ENCODE results near the gene SEPHS1. TPM values are rescaled to one million over a fixed set of nuclear protein-coding genes. Genes with fewer than 3 reads are reported as not detected.

The SEPHS1 gene
- total and polyA plus RNA-seq, 2 of the 8 experiments (the other 6 are each of a cell fraction or from before 2014, with no cell fraction given) = 270 to 683 TPM

GRCh38 chr10:13294784-13295183 lies 53.3 kb downstream of the SEPHS1 start:
- H2BK12ac ChIP-seq (ENCODE audit: low read depth, low read length) = no peak overlapping the region
- H3K36me3 ChIP-seq (ENCODE audit: control insufficient read depth in 2 of 4, insufficient read depth in 4 of 4, low read length in 3 of 4) = peaks cover 0 to 9% (median 1%) of the 10 kb centered on the region in 4 experiments; a peak in 2 of 8 replicates
- no peak overlapping the region for H3K9ac ChIP-seq (replicated peaks in 1 of 4; ENCODE audit: extremely low read depth in 1 of 4, low read depth in 3 of 4, low read length in 3 of 4)
- H3K4ac ChIP-seq (replicated peaks; ENCODE audit: insufficient read length, low read depth, low read length) = no peak overlapping the region
- CTCF ChIA-PET (ENCODE audit: partially characterized antibody) = interaction anchor here (1.1 kb wide), 1 partner anchor 32 kb away, joined by 3 read pairs; no protein-coding TSS in a partner anchor
- H2BK120ac ChIP-seq (replicated peaks; ENCODE audit: low read depth, low read length) = no peak overlapping the region
- no peaks in the 10 kb centered on the region for H3K27me3 ChIP-seq (replicated peaks in 1 of 4; ENCODE audit: control insufficient read depth in 3 of 4, extremely low read depth in 1 of 4, insufficient read depth in 3 of 4, low read length in 3 of 4)
- 98% methylated on average over 2 of the region's 2 CpGs; no CpG with 5 or more reads in 1 of the 2 experiments for WGBS, 2 experiments (ENCODE audit: extremely low coverage in 1 of 2, insufficient coverage in 1 of 2, insufficient read length in 1 of 2, insufficient replicate concordance in 2 of 2, low coverage in 1 of 2, low lambda C conversion rate in 2 of 2, missing lambda C conversion rate in 1 of 2)
- H3K56ac ChIP-seq (replicated peaks; ENCODE audit: insufficient read length, low read depth, low read length) = no peak overlapping the region
- no peak overlapping the region for H3K4me2 ChIP-seq (ENCODE audit: insufficient read depth in 1 of 2, low read depth in 2 of 2, low read length in 2 of 2)
- H4K91ac ChIP-seq (replicated peaks; ENCODE audit: insufficient read length, low read length) = no peak overlapping the region
- no peak overlapping the region for H3K14ac ChIP-seq (ENCODE audit: insufficient read length)
- H3K23me2 ChIP-seq (ENCODE audit: low read depth, low read length) = no peaks in the 10 kb centered on the region; the same call in 1 of the 2 replicates
- H3K23ac ChIP-seq (ENCODE audit: insufficient read length) = no peak overlapping the region
- no peak overlapping the region for H2BK20ac ChIP-seq (ENCODE audit: low read length)
- no peak for DNase-seq (ENCODE audit: low read depth in 1 of 2, low spot score in 2 of 2)
- no peak overlapping the region for H4K5ac ChIP-seq (ENCODE audit: insufficient read length, low read depth, low read length)
- no peak for FAIRE-seq
- H3K4me1 ChIP-seq (replicated peaks in 1 of 4; ENCODE audit: control insufficient read depth in 3 of 4, insufficient read depth in 4 of 4, low read length in 3 of 4) = peaks cover 0 to 6% (median 4%) of the 10 kb centered on the region in 4 experiments; a peak in 5 of 7 replicates
- H2BK15ac ChIP-seq (ENCODE audit: low read length) = no peak overlapping the region
- no peak overlapping the region for H3K4me3 ChIP-seq (ENCODE audit: extremely low read depth in 1 of 4, insufficient read depth in 2 of 4, low read depth in 3 of 4, low read length in 4 of 4)
- H4K8ac ChIP-seq (ENCODE audit: extremely low read depth, insufficient read depth, low read length) = no peak overlapping the region
- H3K27ac ChIP-seq (ENCODE audit: low read depth, low read length) = no peak overlapping the region
- no peaks in the 10 kb centered on the region for H3K79me2 ChIP-seq (ENCODE audit: control insufficient read depth in 1 of 2, insufficient read depth in 2 of 2, low read length in 2 of 2)
- no peak overlapping the region for H2BK5ac ChIP-seq (ENCODE audit: low read depth, low read length)
- no peak overlapping the region for H2AFZ ChIP-seq (ENCODE audit: low read length)
- H3K18ac ChIP-seq (ENCODE audit: extremely low read depth, low read length) = no peak overlapping the region
- H3K9me3 ChIP-seq (ENCODE audit: insufficient read depth in 2 of 2, low read depth in 1 of 2, low read length in 1 of 2) = no peaks in the 10 kb centered on the region
- no peaks in the 10 kb centered on the region for H3K79me1 ChIP-seq (ENCODE audit: low read depth, low read length)
- POLR2A ChIA-PET (ENCODE audit: partially characterized antibody) = interaction anchor here (0.8 to 1.2 kb wide), 2 partner anchors 35 to 55 kb away, joined by 3 to 4 read pairs; no protein-coding TSS in a partner anchor
- H2AK5ac ChIP-seq (ENCODE audit: low read depth, low read length) = no peak overlapping the region
- H4K20me1 ChIP-seq (replicated peaks in 1 of 2; ENCODE audit: control insufficient read depth in 1 of 2, insufficient read depth in 2 of 2, low read length in 2 of 2) = no peaks in the 10 kb centered on the region
- TF ChIP-seq ATF3 (IDR thresholded peaks at IDR 0.05; ENCODE audit: insufficient read depth, low read depth, low read length) (no peak), YY1 (IDR thresholded peaks at IDR 0.05; ENCODE audit: low read depth, low read length) (no peak)

Data from H1 (cell line).